Measurements from ENCODE around the gene RAD51C.
"Not testable (repeated sequence)": the region's sequence is repeated elsewhere in the genome, so short reads cannot be mapped to it uniquely, and the experiment has no call there.

Gene RAD51C

GRCh38 chr17:58669853-58670252 is 22.5 kb upstream of the RAD51C start:
- Mint-ChIP-seq H3K36me3 (ENCODE audit: low read depth) (no peaks in the 10 kb centered on the region), H3K4me3 (no peak overlapping the region), H3K9me3 (no peaks in the 10 kb centered on the region), H3K4me1 (ENCODE audit: low read depth) (peaks cover 8% of the 10 kb centered on the region), H3K27ac (no peak overlapping the region), H3K27me3 (peaks cover 7% of the 10 kb centered on the region)
- no peak for DNase-seq

DNA sequence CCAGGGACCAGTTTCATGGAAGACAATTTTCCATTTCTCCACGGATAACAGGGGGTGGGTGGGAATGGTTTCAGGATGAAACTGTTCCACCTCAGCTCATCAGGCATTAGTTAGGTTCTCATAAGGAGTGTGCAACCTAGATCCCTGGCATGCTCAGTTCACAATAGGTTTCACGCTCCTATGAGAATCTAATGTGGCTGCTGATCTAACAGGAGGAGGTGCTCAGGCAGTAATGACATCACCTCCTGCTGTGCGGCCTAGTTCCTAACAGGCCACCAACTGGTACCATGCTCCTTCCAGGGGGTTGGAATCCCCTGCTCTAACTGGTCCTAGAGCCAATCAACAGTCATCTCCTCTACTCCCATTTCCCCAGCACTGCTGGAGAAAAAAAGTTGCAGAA is 20.4 kb upstream of the RAD51C start:
- Mint-ChIP-seq H3K27me3 (peaks cover 5% of the 10 kb centered on the region), H3K9me3 (no peaks in the 10 kb centered on the region), H3K4me1 (ENCODE audit: low read depth) (peaks cover 2% of the 10 kb centered on the region), H3K27ac (no peak overlapping the region), H3K36me3 (ENCODE audit: low read depth) (no peaks in the 10 kb centered on the region), H3K4me3 (no peak overlapping the region)
- DNase-seq: no peak

DNA sequence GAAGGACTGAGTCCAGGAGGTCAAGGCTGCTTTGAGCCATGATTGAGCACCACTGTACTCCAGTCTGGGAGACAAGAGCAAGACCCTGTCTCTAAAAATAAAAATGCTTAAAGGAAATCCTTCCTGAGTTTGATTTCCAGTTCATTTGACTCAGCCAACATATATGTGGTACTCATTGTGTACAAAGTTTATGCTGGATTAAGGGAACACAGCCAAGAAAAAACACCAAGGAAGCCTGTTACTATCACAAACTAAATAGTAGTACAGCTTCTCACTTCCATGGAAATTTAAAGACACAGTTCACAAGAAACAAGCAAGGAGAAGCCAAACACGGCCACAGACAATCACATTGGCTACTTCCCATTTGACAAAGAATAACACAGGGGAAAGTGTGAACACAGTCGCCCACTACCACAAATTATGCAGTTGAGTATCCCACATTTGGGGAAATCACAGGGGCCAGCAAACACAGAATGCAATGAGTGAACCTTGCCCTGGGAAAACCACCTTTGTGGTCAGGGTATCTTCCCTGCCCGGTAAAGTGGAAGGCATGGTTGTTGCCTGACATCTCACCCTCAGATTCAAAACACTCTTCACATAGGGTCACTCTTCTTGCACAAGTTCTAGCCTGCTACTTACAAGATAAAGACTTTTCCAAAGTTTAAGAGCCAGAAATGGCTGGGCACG is 15.1 kb upstream of the RAD51C start:
- H3K4me3 Mint-ChIP-seq: no peak overlapping the region
- H3K27me3 Mint-ChIP-seq: peaks cover 6% of the 10 kb centered on the region
- no peaks in the 10 kb centered on the region for H3K9me3 Mint-ChIP-seq
- no peak overlapping the region for H3K27ac Mint-ChIP-seq
- no peaks in the 10 kb centered on the region for H3K4me1 Mint-ChIP-seq (ENCODE audit: low read depth)
- DNase-seq: no peak
- no peaks in the 10 kb centered on the region for H3K36me3 Mint-ChIP-seq (ENCODE audit: low read depth)

DNA sequence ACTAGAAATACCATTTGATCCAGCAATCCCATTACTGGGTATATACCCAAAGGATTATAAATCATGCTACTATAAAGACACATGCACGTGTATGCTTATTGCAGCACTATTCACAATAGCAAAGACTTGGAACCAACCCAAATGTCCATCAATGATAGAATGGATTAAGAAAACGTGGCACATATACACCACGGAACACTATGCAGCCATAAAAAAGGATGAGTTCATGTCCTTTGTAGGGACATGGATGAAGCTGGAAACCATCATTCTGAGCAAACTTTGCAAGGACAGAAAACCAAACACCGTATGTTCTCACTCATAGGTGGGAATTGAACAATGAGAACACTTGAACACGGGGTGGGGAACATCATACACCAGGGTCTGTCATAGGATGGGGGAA is 14.1 kb upstream of the RAD51C start:
- not testable (repeated sequence) for H3K36me3 Mint-ChIP-seq (ENCODE audit: low read depth); H3K27ac Mint-ChIP-seq; DNase-seq

GRCh38 chr17:58679263-58680037 is 13.0 kb upstream of the RAD51C start:
- DNase-seq: no peak
- H3K27ac Mint-ChIP-seq: no peak overlapping the region
- no peaks in the 10 kb centered on the region for H3K9me3 Mint-ChIP-seq
- H3K4me3 Mint-ChIP-seq: no peak overlapping the region
- H3K27me3 Mint-ChIP-seq: peaks cover 6% of the 10 kb centered on the region
- H3K36me3 Mint-ChIP-seq (ENCODE audit: low read depth): no peaks in the 10 kb centered on the region
- H3K4me1 Mint-ChIP-seq (ENCODE audit: low read depth): no peaks in the 10 kb centered on the region

More for the DNA sequence above, 14.1 kb upstream of the RAD51C start:
- not testable (repeated sequence) for H3K9me3 Mint-ChIP-seq; H3K27me3 Mint-ChIP-seq; H3K4me3 Mint-ChIP-seq; H3K4me1 Mint-ChIP-seq (ENCODE audit: low read depth)

GRCh38 chr17:58680038-58680369 is 12.4 kb upstream of the RAD51C start:
- H3K4me3 Mint-ChIP-seq: no peak overlapping the region
- H3K36me3 Mint-ChIP-seq (ENCODE audit: low read depth): no peaks in the 10 kb centered on the region
- H3K9me3 Mint-ChIP-seq: no peaks in the 10 kb centered on the region
- peaks cover 6% of the 10 kb centered on the region for H3K27me3 Mint-ChIP-seq
- H3K4me1 Mint-ChIP-seq (ENCODE audit: low read depth): no peaks in the 10 kb centered on the region
- H3K27ac Mint-ChIP-seq: no peak overlapping the region
- DNase-seq: no peak

- Mint-ChIP-seq H3K4me1 (ENCODE audit: low read depth) (no peaks in the 10 kb centered on the region), H3K27me3 (no peaks in the 10 kb centered on the region), H3K36me3 (ENCODE audit: low read depth) (no peaks in the 10 kb centered on the region), H3K9me3 (no peaks in the 10 kb centered on the region), H3K27ac (no peak overlapping the region), H3K4me3 (no peak overlapping the region)
- no peak for DNase-seq
Measured at GRCh38 chr17:58684003-58684402, 8.4 kb upstream of the RAD51C start.

- H3K4me3 Mint-ChIP-seq; H3K4me1 Mint-ChIP-seq (ENCODE audit: low read depth); H3K36me3 Mint-ChIP-seq (ENCODE audit: low read depth); H3K9me3 Mint-ChIP-seq; H3K27me3 Mint-ChIP-seq; DNase-seq; H3K27ac Mint-ChIP-seq: not testable (repeated sequence)
Measured at GRCh38 chr17:58684462-58684861, 7.9 kb upstream of the RAD51C start.

- no peak overlapping the region for H3K4me3 Mint-ChIP-seq
- no peak overlapping the region for H3K27ac Mint-ChIP-seq
- H3K4me1 Mint-ChIP-seq (ENCODE audit: low read depth): peaks cover under 1% of the 10 kb centered on the region
- H3K9me3 Mint-ChIP-seq: no peaks in the 10 kb centered on the region
- H3K36me3 Mint-ChIP-seq (ENCODE audit: low read depth): no peaks in the 10 kb centered on the region
- no peak for DNase-seq
- H3K27me3 Mint-ChIP-seq: no peaks in the 10 kb centered on the region
Measured at GRCh38 chr17:58686980-58687379, 5.4 kb upstream of the RAD51C start.

- Mint-ChIP-seq H3K36me3 (ENCODE audit: low read depth) (peaks cover 11% of the 10 kb centered on the region), H3K4me3 (no peak overlapping the region), H3K4me1 (ENCODE audit: low read depth) (peaks cover 15% of the 10 kb centered on the region), H3K27ac (no peak overlapping the region), H3K9me3 (no peaks in the 10 kb centered on the region), H3K27me3 (no peaks in the 10 kb centered on the region)
- DNase-seq: no peak
Measured at GRCh38 chr17:58688521-58688920, 3.9 kb upstream of the RAD51C start.

DNA sequence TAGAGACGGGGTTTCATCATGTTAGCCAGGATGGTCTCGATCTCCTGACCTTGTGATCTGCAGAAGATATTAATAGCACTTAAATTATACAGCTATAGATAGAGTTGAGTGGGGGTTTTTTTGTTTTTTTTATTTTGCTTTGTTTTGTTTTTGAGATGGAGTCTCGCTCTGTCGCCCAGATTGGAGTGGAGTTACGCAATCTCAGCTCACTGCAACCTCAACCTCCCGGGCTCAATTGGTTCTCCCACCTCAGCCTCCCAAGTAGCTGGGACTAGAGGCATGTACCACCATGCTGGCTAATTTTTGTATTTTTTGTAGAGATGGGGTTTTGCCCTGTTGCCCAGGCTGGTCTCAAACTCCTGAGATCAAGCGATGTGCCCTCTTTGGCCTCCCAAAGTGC is 2.4 kb upstream of the RAD51C start:
- not testable (repeated sequence) for H3K9me3 Mint-ChIP-seq, DNase-seq, H3K27ac Mint-ChIP-seq, H3K4me3 Mint-ChIP-seq, H3K27me3 Mint-ChIP-seq
- peaks cover 27% of the 10 kb centered on the region for H3K4me1 Mint-ChIP-seq (ENCODE audit: low read depth)
- peaks cover 23% of the 10 kb centered on the region for H3K36me3 Mint-ChIP-seq (ENCODE audit: low read depth)

- Mint-ChIP-seq H3K27ac (peak within 1 kb of the TSS; percentile 97), H3K4me1 (ENCODE audit: low read depth) (peaks cover 31% of the 10 kb centered on the region), H3K9me3 (no peaks in the 10 kb centered on the region), H3K36me3 (ENCODE audit: low read depth) (peaks cover 40% of the 10 kb centered on the region), H3K4me3 (peak within 1 kb of the TSS; percentile 96), H3K27me3 (no peaks in the 10 kb centered on the region)
- DNase-seq: no peak
Measured at GRCh38 chr17:58691701-58692238, 632 bp upstream of the RAD51C start, which contains the start of gene TEX14. TEX14 (minus strand) TSS chr17:58692045; CDS start chr17:58652001, 40,044 bp downstream.

DNA sequence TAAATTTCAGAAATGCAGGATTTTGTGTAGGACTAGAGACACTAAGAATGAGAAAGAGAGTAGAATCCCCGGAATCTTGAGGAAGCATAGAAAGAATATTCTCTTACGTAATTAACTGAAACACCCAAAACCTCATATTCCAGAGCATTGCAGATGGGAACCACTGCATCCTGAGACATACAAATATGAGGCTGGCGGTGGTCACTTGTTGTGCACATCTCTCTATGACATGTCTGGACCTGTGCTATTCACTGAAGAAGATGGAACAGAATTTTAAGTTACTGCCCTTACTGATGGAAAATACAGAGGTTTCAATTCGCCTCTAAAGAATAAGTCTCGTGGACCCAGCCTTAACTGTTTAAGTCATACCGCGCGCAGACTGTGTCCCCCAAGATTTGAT is 806 bp downstream of the RAD51C start:
- no peaks in the 10 kb centered on the region for H3K9me3 Mint-ChIP-seq
- no peaks in the 10 kb centered on the region for H3K27me3 Mint-ChIP-seq
- H3K27ac Mint-ChIP-seq: peak overlapping the region; percentile 97
- no peak for DNase-seq
- peaks cover 46% of the 10 kb centered on the region for H3K36me3 Mint-ChIP-seq (ENCODE audit: low read depth)
- H3K4me1 Mint-ChIP-seq (ENCODE audit: low read depth): peaks cover 31% of the 10 kb centered on the region
- peak overlapping the region; percentile 96 for H3K4me3 Mint-ChIP-seq

- H3K27ac Mint-ChIP-seq: peak overlapping the region; percentile 97
- no peaks in the 10 kb centered on the region for H3K9me3 Mint-ChIP-seq
- H3K27me3 Mint-ChIP-seq: no peaks in the 10 kb centered on the region
- peaks cover 31% of the 10 kb centered on the region for H3K4me1 Mint-ChIP-seq (ENCODE audit: low read depth)
- H3K4me3 Mint-ChIP-seq: peak overlapping the region; percentile 96
- peaks cover 46% of the 10 kb centered on the region for H3K36me3 Mint-ChIP-seq (ENCODE audit: low read depth)
- no peak for DNase-seq
Measured at GRCh38 chr17:58693751-58694150, 1.3 kb downstream of the RAD51C start.

- peaks cover 49% of the 10 kb centered on the region for H3K36me3 Mint-ChIP-seq (ENCODE audit: low read depth)
- H3K27ac Mint-ChIP-seq: no peak overlapping the region
- H3K27me3 Mint-ChIP-seq: no peaks in the 10 kb centered on the region
- DNase-seq: no peak
- no peaks in the 10 kb centered on the region for H3K9me3 Mint-ChIP-seq
- H3K4me3 Mint-ChIP-seq: peak overlapping the region; percentile 96
- peaks cover 31% of the 10 kb centered on the region for H3K4me1 Mint-ChIP-seq (ENCODE audit: low read depth)
Measured at GRCh38 chr17:58694302-58694701, 1.9 kb downstream of the RAD51C start.

Data from activated T-cell treated with anti-CD3 and anti-CD28 coated beads, Interleukin-2, amount 50 U/mL, for 24 hours (primary cell).